ENCODE results near the gene PLEKHO1. TPM values are rescaled to one million over a fixed set of nuclear protein-coding genes. Genes with fewer than 3 reads are reported as not detected.

Gene PLEKHO1
- total RNA-seq, 1 experiment from 2014 or later = 1.3 TPM

- Histone ChIP-seq H3K9me2 (ENCODE audit: insufficient read depth) (no peaks in the 10 kb centered on the region), H3K27ac (no peak overlapping the region), H3K36me3 (ENCODE audit: low read depth) (no peaks in the 10 kb centered on the region), H3K27me3 (ENCODE audit: insufficient read depth, low read depth) (no peaks in the 10 kb centered on the region), H3K4me3 (no peak overlapping the region), H3F3A (ENCODE audit: insufficient read depth, low read depth) (no peaks in the 10 kb centered on the region; the same call in 1 of the 2 replicates), H4K20me1 (ENCODE audit: insufficient read depth) (no peaks in the 10 kb centered on the region), H2AFZ (no peak overlapping the region), H3K9me3 (ENCODE audit: insufficient read depth, low read depth) (no peaks in the 10 kb centered on the region), H3K4me2 (no peak overlapping the region), H3K4me1 (replicated peaks; ENCODE audit: insufficient read depth) (no peaks in the 10 kb centered on the region), H3K79me2 (ENCODE audit: low read depth) (no peaks in the 10 kb centered on the region)
- POLR2A ChIA-PET (ENCODE audit: unreplicated experiment) = interaction anchor here (0.5 kb wide), 1 partner anchor 9 kb away, joined by 10 read pairs; no protein-coding TSS in a partner anchor
- no peak for DNase-seq
- CTCF ChIA-PET = no interaction called here
- intact Hi-C loops (cut with micrococcal nuclease; ENCODE audit: unreplicated experiment) = no loop called here
- BruUV-seq (replicated peaks) = no TSS peak
- no peak for TF ChIP-seq EZH2 (IDR thresholded peaks at IDR 0.05; ENCODE audit: low read depth)
- TF ChIP-seq, protein P1, sequence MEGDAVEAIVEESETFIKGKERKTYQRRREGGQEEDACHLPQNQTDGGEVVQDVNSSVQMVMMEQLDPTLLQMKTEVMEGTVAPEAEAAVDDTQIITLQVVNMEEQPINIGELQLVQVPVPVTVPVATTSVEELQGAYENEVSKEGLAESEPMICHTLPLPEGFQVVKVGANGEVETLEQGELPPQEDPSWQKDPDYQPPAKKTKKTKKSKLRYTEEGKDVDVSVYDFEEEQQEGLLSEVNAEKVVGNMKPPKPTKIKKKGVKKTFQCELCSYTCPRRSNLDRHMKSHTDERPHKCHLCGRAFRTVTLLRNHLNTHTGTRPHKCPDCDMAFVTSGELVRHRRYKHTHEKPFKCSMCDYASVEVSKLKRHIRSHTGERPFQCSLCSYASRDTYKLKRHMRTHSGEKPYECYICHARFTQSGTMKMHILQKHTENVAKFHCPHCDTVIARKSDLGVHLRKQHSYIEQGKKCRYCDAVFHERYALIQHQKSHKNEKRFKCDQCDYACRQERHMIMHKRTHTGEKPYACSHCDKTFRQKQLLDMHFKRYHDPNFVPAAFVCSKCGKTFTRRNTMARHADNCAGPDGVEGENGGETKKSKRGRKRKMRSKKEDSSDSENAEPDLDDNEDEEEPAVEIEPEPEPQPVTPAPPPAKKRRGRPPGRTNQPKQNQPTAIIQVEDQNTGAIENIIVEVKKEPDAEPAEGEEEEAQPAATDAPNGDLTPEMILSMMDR (conservative IDR thresholded peaks at IDR 0.05) = no peak
Observed at GRCh38 chr1:150154143-150154542, 4.4 kb downstream of the PLEKHO1 start.

DNA sequence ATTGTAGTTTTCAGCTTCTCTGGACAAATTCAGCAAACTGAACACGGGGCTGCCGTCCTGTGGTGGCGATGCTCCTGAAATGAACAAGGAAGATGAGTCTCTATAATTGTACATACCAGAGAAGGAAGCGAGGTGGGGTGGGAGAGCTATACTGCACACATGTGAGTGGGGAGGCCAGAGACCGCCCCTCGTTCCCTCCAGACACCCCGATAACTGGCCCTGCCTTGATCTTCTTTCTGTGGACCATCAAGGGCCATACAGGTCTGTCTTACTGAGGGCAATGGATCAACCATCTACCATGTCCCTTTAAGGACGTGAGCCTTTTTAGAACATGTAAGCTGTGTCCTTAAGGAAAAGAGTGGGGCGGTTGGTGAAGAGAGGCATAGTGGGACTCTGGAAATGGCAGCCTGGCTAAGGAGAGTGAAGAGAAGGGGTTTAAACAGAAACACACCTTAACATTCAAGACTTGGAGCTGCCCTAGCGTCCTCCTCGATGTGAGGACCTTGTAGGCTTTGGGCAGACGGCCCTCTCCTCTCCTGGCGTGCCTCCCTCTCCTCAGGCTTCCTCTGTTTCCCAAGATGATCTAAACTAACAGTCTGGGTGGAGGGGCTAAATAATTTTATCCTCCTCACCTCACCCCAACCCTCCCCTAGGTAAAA lies 5.8 kb downstream of the PLEKHO1 start:
- intact Hi-C loops (cut with micrococcal nuclease; ENCODE audit: unreplicated experiment) = no loop called here
- Histone ChIP-seq H3F3A (ENCODE audit: insufficient read depth, low read depth) (no peaks in the 10 kb centered on the region), H3K4me3 (no peak overlapping the region), H3K27me3 (ENCODE audit: insufficient read depth, low read depth) (no peaks in the 10 kb centered on the region), H2AFZ (no peak overlapping the region), H3K9me2 (ENCODE audit: insufficient read depth) (no peaks in the 10 kb centered on the region), H3K4me1 (replicated peaks; ENCODE audit: insufficient read depth) (no peaks in the 10 kb centered on the region), H3K4me2 (no peak overlapping the region), H3K36me3 (ENCODE audit: low read depth) (no peaks in the 10 kb centered on the region), H4K20me1 (ENCODE audit: insufficient read depth) (no peaks in the 10 kb centered on the region), H3K9me3 (ENCODE audit: insufficient read depth, low read depth) (no peaks in the 10 kb centered on the region), H3K79me2 (ENCODE audit: low read depth) (no peaks in the 10 kb centered on the region), H3K27ac (no peak overlapping the region)
- no peak for DNase-seq
- no TSS peak for BruUV-seq (replicated peaks)
- ChIA-PET POLR2A (ENCODE audit: unreplicated experiment) (no interaction called here), CTCF (no interaction called here)
- TF ChIP-seq, protein P1 (conservative IDR thresholded peaks at IDR 0.05) = no peak
- no peak for TF ChIP-seq EZH2 (IDR thresholded peaks at IDR 0.05; ENCODE audit: low read depth)

DNA sequence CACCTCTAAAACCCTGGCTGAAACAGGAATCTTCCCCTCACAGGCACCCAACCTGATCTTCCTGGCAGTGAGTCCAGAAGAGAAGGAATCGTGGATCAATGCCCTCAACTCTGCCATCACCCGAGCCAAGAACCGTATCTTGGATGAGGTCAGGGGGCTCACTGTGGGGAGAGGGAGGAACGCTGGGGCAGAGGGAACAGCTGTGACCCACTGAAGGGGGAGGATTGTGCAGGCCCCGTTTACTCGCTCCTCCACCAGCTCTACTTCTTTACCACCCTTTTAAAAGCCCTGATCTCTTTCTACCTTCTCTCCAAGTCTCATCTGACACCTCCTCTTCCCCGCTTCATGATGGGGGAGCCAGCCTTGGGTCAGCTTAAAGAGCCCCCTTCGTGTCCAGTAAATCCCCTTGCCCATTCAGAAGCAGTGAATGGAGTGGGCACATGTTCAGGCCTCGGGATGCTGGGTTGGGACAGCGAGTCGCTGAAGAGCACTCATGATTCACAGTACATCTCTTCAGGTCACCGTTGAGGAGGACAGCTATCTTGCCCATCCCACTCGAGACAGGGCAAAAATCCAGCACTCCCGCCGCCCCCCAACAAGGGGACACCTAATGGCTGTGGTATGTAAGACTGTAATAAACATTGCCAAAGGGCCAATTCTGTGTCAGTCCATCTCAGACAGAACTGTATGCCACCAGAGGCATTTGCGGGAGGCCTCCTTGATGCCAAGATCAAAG lies 7.3 kb downstream of the PLEKHO1 start:
- ChIA-PET POLR2A (ENCODE audit: unreplicated experiment) (interaction anchor here (0.5 kb wide), 1 partner anchor 77 kb away, joined by 5 read pairs; no protein-coding TSS in a partner anchor), CTCF (interaction anchor here (0.6 kb wide), 1 partner anchor 173 kb away, joined by 3 read pairs; no protein-coding TSS in a partner anchor)
- TF ChIP-seq, protein P1 (conservative IDR thresholded peaks at IDR 0.05) = no peak
- TF ChIP-seq EZH2 (IDR thresholded peaks at IDR 0.05; ENCODE audit: low read depth) = no peak
- Histone ChIP-seq H3K36me3 (ENCODE audit: low read depth) (no peaks in the 10 kb centered on the region), H3K27ac (no peak overlapping the region), H3K4me3 (no peak overlapping the region), H3K4me1 (replicated peaks; ENCODE audit: insufficient read depth) (no peaks in the 10 kb centered on the region), H3K9me3 (ENCODE audit: insufficient read depth, low read depth) (no peaks in the 10 kb centered on the region), H3K79me2 (ENCODE audit: low read depth) (no peaks in the 10 kb centered on the region), H3K4me2 (no peak overlapping the region), H3K27me3 (ENCODE audit: insufficient read depth, low read depth) (no peaks in the 10 kb centered on the region), H3F3A (ENCODE audit: insufficient read depth, low read depth) (no peaks in the 10 kb centered on the region), H3K9me2 (ENCODE audit: insufficient read depth) (no peaks in the 10 kb centered on the region), H2AFZ (no peak overlapping the region), H4K20me1 (ENCODE audit: insufficient read depth) (no peaks in the 10 kb centered on the region)
- BruUV-seq (replicated peaks) = no TSS peak
- intact Hi-C loops (cut with micrococcal nuclease; ENCODE audit: unreplicated experiment) = no loop called here
- no peak for DNase-seq
